Nephron progenitor cell (in vitro differentiated cells): Measurements from ENCODE around the gene KLHL3.

Experiments
- DNase-seq: peaks from one replicate; pipeline ENCODE4 v3.0.0; 2021
- H3K27ac Mint-ChIP-seq: 2 replicates; pipeline ENCODE4 v1.8.0; 2021; ENCODE audit warnings: mild to moderate bottlenecking, moderate library complexity, mixed read lengths
- H3K27me3 Mint-ChIP-seq: 2 replicates; pipeline ENCODE4 v1.8.0; 2021; ENCODE audit warnings: mild to moderate bottlenecking, low read depth, mixed read lengths; ENCODE audit not compliant: poor library complexity
- H3K36me3 Mint-ChIP-seq: 2 replicates; pipeline ENCODE4 v1.8.0; 2021; ENCODE audit warnings: low read depth, mixed read lengths
- H3K4me1 Mint-ChIP-seq: 2 replicates; pipeline ENCODE4 v1.8.0; 2021; ENCODE audit warnings: mixed read lengths
- H3K4me3 Mint-ChIP-seq: 2 replicates; pipeline ENCODE4 v1.8.0; 2021; ENCODE audit warnings: mild to moderate bottlenecking, moderate library complexity, mixed read lengths
- H3K9me3 Mint-ChIP-seq: 2 replicates; pipeline ENCODE4 v1.8.0; 2021; ENCODE audit warnings: mild to moderate bottlenecking, moderate library complexity, mixed read lengths
- TF ChIP-seq, protein P1 (sequence below): fragments of 200-600 bp; sonication (generic); IDR thresholded peaks from 2 replicates; pipeline ENCODE4 v1.5.0; 2021; ENCODE audit warnings: antibody characterized with exemption

The KLHL3 gene

DNA sequence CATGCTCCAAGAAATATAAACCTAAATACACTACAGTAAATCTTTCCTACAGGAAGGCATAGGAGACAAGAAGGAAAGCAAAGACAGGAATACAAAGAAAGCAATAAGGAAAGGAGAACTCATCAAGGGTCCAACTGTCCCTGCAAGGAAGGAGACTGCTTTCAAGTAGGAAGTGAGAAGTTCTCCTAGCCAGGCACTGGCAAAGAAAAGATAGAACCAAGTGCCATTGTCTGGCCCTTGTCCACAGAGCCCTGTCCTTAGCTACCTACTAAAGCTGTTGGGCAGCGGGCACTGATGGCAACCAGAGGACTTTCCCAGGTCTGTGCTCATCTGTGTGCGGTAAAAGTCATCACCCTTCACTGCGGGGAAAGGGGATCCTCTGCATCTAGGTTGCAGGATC lies 108.2 kb downstream of the KLHL3 start:
- TF ChIP-seq, protein P1, sequence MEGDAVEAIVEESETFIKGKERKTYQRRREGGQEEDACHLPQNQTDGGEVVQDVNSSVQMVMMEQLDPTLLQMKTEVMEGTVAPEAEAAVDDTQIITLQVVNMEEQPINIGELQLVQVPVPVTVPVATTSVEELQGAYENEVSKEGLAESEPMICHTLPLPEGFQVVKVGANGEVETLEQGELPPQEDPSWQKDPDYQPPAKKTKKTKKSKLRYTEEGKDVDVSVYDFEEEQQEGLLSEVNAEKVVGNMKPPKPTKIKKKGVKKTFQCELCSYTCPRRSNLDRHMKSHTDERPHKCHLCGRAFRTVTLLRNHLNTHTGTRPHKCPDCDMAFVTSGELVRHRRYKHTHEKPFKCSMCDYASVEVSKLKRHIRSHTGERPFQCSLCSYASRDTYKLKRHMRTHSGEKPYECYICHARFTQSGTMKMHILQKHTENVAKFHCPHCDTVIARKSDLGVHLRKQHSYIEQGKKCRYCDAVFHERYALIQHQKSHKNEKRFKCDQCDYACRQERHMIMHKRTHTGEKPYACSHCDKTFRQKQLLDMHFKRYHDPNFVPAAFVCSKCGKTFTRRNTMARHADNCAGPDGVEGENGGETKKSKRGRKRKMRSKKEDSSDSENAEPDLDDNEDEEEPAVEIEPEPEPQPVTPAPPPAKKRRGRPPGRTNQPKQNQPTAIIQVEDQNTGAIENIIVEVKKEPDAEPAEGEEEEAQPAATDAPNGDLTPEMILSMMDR = no peak
- DNase-seq = no peak
- peaks cover 2% of the 10 kb centered on the region for H3K27me3 Mint-ChIP-seq
- H3K4me3 Mint-ChIP-seq = no peak overlapping the region
- H3K27ac Mint-ChIP-seq = no peak overlapping the region
- peaks cover 12% of the 10 kb centered on the region for H3K9me3 Mint-ChIP-seq
- H3K36me3 Mint-ChIP-seq = peaks cover 18% of the 10 kb centered on the region
- peaks cover 23% of the 10 kb centered on the region for H3K4me1 Mint-ChIP-seq

DNA sequence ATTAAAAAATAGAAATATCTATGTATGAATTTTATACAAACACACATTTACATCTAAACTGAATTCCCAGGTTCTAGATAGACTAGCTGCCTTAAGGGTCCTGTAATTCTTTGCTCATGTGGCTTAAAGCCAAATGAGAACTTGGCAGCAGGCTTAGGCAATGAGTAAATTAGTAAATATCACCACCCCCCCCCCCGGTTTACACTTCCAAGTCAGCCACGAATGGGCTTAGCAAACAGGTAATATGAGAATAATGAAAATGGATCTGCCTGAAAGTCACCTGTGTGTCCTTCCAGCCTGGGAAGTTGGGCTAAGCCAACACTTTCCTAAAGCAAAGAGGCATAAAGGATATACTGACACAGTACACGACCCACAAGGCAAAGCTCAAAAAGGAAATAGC lies 108.6 kb downstream of the KLHL3 start:
- peaks cover 8% of the 10 kb centered on the region for H3K9me3 Mint-ChIP-seq
- peaks cover 23% of the 10 kb centered on the region for H3K4me1 Mint-ChIP-seq
- no peaks in the 10 kb centered on the region for H3K27me3 Mint-ChIP-seq
- TF ChIP-seq, protein P1 = no peak
- peaks cover 14% of the 10 kb centered on the region for H3K36me3 Mint-ChIP-seq
- DNase-seq = no peak
- no peak overlapping the region for H3K27ac Mint-ChIP-seq
- no peak overlapping the region for H3K4me3 Mint-ChIP-seq

DNA sequence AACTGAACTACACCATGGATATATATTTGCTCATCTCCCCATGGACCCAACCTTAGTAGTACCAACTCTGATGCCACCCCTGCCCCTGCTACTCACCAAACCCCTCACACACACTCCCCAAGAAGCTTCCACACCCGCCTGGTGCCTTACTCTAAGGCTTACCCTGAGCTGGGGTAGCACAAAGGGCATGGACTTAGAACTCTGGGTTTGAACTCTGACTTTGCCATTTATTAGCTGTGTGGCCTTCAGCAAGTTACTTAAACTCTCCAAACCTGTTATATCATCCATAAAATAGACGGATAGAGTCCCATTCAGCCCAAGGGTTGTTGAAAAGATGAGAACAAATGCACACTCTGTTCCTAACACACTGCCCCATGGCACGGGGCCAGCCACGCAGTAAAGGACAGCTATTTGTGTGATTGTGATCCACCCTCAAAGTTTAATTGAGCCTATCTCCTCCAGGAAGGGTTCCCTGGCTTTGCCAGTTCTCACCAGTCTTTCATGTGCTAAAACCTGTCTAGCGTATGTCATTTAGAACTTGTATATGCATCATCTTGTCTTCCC lies 111.0 kb downstream of the KLHL3 start:
- Mint-ChIP-seq H3K4me1 (peaks cover 10% of the 10 kb centered on the region), H3K36me3 (peaks cover 10% of the 10 kb centered on the region), H3K4me3 (no peak overlapping the region), H3K9me3 (no peaks in the 10 kb centered on the region), H3K27me3 (no peaks in the 10 kb centered on the region), H3K27ac (no peak overlapping the region)
- TF ChIP-seq, protein P1 = no peak
- DNase-seq = no peak

DNA sequence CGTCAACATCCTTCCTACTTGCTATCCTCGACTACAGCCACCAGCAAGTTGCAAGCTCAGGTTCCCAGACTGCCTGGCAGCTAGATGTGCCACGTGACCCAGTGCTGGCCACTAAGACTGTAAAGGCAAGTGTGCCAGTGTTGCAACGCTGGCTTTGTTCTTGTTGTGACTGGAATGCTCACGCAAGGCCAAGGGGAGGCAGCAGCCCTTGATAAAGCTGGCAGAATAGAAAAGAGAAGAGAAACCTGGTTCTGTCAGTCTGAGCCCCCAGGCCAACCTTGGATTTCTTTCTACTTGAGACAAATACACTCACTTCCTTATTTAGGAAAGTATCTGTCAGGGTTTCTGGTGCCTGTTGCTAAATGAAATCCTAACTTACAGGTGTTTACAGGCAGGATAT lies 113.0 kb downstream of the KLHL3 start:
- no peak overlapping the region for H3K27ac Mint-ChIP-seq
- H3K27me3 Mint-ChIP-seq = no peaks in the 10 kb centered on the region
- H3K4me3 Mint-ChIP-seq = no peak overlapping the region
- no peaks in the 10 kb centered on the region for H3K9me3 Mint-ChIP-seq
- TF ChIP-seq, protein P1 = no peak
- peaks cover 10% of the 10 kb centered on the region for H3K36me3 Mint-ChIP-seq
- H3K4me1 Mint-ChIP-seq = peaks cover 7% of the 10 kb centered on the region
- no peak for DNase-seq

DNA sequence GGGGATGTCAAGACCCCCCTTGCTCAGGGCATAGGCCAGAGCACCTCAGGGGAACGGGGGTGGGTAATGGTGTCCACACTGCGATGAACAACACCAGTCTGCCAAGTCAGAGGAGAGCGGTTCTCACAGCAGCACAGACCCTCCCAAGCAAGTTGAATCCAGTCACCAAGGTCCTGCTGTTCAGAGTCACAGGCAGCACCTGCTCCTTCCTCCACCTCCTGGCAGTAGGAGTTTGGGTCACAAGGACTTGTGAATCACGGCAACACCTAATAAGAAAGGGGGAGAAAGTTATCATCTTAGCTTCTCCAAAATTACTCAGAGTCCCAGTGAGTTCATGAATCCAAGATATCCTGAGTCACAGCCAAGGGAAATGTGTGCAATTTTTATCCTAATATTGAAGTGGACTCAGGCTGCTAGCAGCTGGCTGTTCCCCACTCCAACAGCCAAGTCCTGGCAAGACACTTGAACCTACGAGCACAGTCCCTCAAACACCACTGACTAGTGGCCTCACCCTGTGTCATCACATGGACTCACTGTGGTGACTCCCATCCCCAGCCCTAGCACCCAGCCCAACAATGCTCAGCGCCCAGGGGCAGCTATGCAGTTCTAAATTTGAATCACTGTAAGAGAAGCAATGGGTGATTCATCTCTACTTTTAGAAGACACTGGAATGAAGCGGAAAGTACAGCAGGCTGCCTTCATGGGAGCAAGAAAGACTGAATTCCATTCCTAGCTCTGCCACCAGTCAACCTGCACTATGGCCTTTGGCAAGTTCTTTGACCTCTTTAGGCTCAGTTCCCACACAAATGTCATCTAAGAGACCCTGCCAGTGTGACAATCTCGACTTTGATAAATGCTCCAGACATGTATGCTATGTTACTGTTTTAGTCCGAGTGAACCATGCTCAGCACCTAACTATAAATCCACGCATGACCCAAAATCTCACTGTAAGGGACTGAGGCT lies 113.7 kb downstream of the KLHL3 start:
- peaks cover 7% of the 10 kb centered on the region for H3K4me1 Mint-ChIP-seq
- no peaks in the 10 kb centered on the region for H3K27me3 Mint-ChIP-seq
- H3K9me3 Mint-ChIP-seq = no peaks in the 10 kb centered on the region
- H3K4me3 Mint-ChIP-seq = no peak overlapping the region
- TF ChIP-seq, protein P1 = no peak
- no peak overlapping the region for H3K27ac Mint-ChIP-seq
- DNase-seq = no peak
- peaks cover 10% of the 10 kb centered on the region for H3K36me3 Mint-ChIP-seq
